SKM-1 treated with dmso at 0.1 percent for 144 hours (cell line): ENCODE measurements around the gene DNM2.

ENCODE experiments used
- DNase-seq: peaks from one replicate; lab custom pipeline; 2025; ENCODE audit not compliant: unreplicated experiment; lab: John Stamatoyannopoulos, UW

The DNM2 gene

DNA sequence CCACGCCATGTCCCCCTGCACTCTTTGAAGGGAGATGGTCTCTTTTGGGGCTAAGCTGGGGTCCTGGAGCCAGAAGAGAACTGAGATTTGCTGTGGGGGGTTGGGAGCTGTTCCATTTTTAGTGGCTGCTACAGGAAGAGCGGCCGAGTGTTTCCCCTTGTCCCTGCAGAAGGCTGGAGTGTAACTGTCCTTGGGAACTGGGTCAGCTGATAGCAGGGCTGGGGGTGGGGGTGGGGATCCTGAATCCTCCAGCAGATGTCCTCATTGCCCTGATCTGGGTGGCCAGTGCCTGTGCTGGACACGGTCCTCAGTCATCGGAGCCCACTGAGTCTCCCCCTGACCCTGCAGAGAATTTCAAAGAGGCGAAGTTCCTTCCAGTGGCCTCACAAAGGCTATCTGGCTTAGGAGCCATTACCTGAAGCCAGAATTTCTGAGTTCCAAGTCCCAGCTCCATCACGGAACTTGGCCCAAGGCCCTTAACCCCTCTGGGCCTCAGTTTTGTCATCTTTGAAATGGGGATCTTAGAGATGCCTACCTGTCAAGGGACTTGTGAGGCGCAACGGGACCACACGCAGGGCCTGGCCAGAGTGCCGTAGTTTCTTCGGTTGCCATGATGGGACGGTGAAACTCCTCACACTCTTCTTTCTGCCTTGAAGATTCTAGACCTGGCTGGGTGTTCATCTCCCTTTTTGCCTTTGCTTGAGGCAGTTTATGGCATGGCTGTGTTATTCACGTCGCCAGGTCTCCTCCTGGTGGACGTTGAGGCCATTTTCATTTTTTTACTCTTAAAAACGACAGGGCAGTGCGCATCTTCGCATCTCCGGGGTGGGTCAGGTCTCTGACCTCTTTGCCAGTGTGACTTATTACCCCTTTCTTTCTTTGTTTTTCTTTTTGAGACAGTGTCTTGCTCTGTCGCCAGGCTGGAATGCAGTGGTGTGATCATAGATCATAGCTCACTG is 51.9 kb downstream of the DNM2 start:
- DNase-seq, result no peak

GRCh38 chr19:10773969-10774368 is 56.1 kb downstream of the DNM2 start:
- no peak for DNase-seq

- no peak for DNase-seq
Observed at GRCh38 chr19:10774893-10775292, 57.0 kb downstream of the DNM2 start.

DNA sequence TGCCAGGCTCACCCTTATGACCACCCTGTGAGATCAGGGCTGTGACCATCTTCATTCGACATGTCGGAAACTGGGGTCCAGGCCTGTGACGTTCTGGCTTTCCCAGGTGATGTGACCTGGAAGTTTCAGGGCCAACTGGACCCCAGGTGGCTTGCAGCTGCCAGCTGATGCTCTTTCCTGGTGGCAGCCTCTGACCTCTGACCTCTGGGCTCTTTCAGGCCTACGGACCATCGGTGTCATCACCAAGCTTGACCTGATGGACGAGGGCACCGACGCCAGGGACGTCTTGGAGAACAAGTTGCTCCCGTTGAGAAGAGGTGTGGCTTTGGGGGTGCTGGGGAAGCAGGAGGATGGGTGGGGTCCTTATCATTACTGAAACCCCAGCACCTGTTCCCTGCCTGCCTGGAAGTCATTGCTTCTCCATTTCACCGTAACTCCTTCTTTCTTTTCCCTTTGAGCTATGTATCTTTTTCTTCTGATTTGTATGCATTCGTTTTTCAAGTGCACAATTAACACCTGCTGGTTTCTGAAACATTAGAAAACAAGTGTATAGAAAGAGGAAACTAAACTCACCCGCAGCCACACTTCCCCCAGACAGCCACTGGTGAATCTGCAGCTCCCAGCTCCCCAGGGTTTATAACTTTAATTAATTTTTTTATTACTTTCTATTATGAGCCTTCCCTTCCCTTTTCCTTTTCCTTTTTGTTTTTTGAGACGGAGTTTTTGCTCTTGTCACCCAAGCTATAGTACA is 59.2 kb downstream of the DNM2 start:
- no peak for DNase-seq

- peak; percentile 91 for DNase-seq
Observed at GRCh38 chr19:10780368-10780767, 62.5 kb downstream of the DNM2 start.

GRCh38 chr19:10782795-10783194 is 64.9 kb downstream of the DNM2 start:
- DNase-seq, result no peak

DNA sequence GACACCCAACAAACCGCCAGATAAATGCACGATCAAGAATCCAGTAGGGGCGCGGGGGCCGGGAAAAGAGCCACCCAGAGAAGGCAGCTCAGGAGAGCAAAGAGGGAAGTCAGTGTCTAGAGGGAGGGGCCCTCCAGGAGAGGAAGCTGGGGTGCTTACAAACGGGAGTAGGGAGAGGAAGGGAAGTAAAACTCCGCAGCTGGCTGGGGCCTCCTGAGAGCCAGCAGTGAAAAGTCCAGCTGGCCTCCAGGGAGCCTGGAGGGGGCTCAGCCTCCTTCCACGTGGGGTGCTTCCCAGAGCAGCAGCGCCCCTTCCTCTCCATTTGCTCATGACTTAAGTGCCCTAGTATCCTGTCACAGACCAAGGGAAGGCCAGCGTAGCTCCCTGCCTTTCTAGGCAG is 66.4 kb downstream of the DNM2 start:
- peak; percentile 84 for DNase-seq

DNA sequence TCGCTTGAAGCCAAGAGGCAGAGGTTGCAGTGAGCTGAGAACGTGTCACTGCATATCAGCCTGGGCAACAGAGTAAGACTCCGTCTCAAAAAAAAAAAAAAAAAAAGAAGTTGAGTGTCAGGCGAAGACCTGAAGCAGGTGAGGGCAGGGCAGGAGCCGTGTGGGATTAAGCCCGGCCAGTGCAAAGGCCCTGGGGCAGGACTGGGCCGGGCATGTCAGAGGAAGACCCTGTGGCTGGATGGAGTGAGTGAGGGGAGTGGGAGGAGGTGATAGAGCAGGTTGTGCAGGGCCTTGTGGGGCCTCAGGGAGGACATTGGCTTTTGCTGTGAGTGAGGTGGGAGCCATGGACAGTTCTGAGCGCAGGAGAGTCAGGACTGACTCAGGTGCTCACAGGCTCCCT is 70.3 kb downstream of the DNM2 start:
- DNase-seq, result no peak

DNA sequence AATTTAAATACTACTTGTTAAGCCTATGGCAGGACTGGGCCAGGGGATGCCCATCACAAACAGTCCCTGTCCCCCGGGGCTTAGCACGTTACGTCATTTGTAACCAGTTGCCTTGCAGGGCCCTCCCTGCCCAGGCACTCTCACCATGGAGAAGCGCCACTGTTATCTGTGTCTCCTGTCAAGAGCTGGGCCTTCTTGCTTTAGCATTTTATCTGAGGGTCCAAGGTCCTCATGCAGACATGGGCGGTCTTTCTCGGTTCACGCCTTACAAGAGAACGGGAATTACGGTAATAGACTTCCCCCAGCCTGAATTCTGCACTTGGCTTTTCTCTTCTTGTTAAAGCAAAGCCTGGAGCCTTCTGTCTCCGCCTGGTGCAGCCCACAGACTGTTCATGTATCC is 72.0 kb downstream of the DNM2 start:
- DNase-seq, result no peak

- DNase-seq, result no peak
Observed at GRCh38 chr19:10796653-10797052, 78.8 kb downstream of the DNM2 start.

GRCh38 chr19:10797078-10797477 is 79.2 kb downstream of the DNM2 start:
- no peak for DNase-seq

GRCh38 chr19:10797541-10798256 is 79.8 kb downstream of the DNM2 start:
- no peak for DNase-seq

DNA sequence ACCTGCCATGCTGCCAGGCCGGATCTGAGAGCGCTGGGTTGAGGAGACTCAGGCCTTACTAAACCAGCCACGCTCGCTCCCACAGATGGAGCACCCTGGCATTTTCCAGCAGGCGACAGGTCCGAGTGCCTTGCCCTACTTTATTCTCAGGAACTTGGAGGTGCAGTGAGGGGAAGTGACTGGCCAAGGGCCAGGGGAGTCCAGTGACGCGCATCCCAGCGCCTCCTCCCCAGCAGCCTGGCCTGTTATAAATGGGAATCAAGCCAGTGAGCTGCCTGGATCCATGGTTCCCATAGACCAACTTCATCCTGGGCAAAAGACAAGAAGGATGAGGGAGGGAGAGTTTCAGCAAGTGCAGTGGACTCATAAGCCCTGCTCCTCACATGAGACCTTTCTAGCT is 82.6 kb downstream of the DNM2 start:
- DNase-seq, result no peak

- no peak for DNase-seq
Observed at GRCh38 chr19:10802479-10802878, 84.6 kb downstream of the DNM2 start.

DNA sequence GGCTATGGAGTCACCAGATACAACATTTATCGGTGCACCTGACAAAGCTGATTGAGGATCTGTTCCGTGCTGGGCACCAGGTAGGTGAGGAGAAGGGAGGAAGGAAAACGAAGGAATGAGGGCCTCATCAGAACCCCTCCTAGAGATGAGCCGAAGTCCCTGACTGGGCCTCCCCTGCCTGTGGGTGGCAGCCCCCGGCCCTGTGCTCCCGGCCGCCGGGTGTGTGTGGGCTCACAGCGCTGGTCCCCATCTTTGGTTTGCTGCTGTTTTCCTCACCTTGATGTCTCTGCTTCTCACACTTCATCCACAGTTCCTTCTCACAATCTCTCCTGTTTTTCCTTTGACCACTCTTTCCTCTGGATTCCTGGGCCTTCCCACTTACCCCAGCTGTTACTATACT is 85.4 kb downstream of the DNM2 start:
- no peak for DNase-seq

GRCh38 chr19:10805065-10805757 is 87.3 kb downstream of the DNM2 start:
- peak; percentile 89 for DNase-seq

- no peak for DNase-seq
Observed at GRCh38 chr19:10805758-10806247, 87.9 kb downstream of the DNM2 start.

DNA sequence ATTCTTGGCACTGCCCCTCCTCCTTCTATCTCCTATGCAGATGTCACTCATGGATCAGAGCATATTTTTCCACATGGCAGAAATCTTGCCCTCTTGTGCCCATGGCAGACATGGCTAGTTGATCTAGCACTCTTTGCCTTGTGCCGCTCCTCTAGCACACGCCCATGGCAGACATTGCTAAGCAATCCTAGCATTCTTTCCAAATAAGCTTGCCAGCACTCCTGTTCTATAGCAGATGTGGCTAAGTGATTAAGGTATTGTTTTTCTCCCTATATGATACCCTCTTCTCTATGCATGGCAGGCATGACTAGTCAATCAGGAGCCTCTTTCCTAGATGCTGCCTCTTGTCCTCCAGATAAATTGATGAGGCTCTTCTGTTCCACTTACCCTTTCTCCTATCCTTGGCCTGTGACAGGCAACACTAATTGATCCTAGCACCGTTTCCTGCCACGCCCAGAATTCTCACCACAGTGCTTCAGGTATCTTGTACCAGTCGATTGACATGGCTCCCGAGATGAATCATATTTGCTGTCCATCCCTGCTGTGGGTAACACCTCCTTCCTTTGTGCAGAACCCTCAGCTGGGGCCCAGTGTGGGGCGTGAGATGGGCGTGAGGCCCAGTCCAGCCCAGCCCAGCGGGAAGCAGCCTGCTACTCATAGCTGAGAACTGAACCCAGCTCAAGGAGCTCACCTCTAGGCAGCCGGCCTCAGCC is 91.2 kb downstream of the DNM2 start:
- DNase-seq, result peak; percentile 21

- peak; percentile 62 for DNase-seq
Observed at GRCh38 chr19:10809651-10810285, 91.9 kb downstream of the DNM2 start.
